HepG2 (cell line): ENCODE data around the gene C22orf15. TPM values are rescaled to one million over a fixed set of nuclear protein-coding genes. Genes with fewer than 3 reads are reported as not detected.
A peak's percentile ranks its signal among the peaks of the same experiment; 100 is the strongest.

Experiments used
- ATAC-seq: fragments of 200-7000 bp; cut with Tn5 transposase; 3 replicates; pipeline ENCODE4 v1.9.1; 2020; ENCODE audit warnings: mild to moderate bottlenecking, moderate library complexity
- BruUV-seq: library from RNA; stranded (reverse); fragments of 400-500 nt; replicated peaks from 2 replicates; lab custom pipeline; 2021; lab: Mats Ljungman, UMichigan
- CTCF ChIA-PET: fragments of 300-600 bp; formaldehyde crosslinking; extraction: SDS; loops from one replicate; lab custom pipeline; 2021; ENCODE audit warnings: low total read pairs, inconsistent platforms, low intra/inter-chr PET ratio; lab: Yijun Ruan, JAX
- POLR2A ChIA-PET: fragments of 350-600 bp; sonication (Branson Sonifier 250); formaldehyde crosslinking; loops from one replicate; lab custom pipeline; 2020; ENCODE audit warnings: antibody characterized with exemption, inconsistent platforms; lab: Yijun Ruan, JAX
- DNase-seq: peaks from one replicate; pipeline ENCODE4 v3.0.0-alpha.2; 2015; ENCODE audit warnings: low spot score
- FAIRE-seq: peaks from 3 replicates; lab custom pipeline; 2011; peaks lifted over from hg19 to GRCh38; lab: Jason Lieb, UNC
- H2AFZ ChIP-seq: one replicate; pipeline ENCODE4 v1.6.1; 2011; ENCODE audit warnings: low read length, inconsistent platforms
- H3K27ac ChIP-seq: fragments of 300-600 bp; 3 replicates; pipeline ENCODE4 v1.8.0; 2011; ENCODE audit warnings: mixed run types, mild to moderate bottlenecking, mixed read lengths, low read length, inconsistent platforms; ENCODE audit not compliant: insufficient read depth; ENCODE audit errors: extremely low read length
- H3K27me3 ChIP-seq, 2 experiments: fragments of 200-600 bp in 1 of 2; 2 replicates in 1 of 2; 3 replicates in 1 of 2; pipeline versions ENCODE4 v1.6.0 to v1.8.0; 2011; ENCODE audit warnings: low read length in 2 of 2, mild to moderate bottlenecking in 2 of 2, moderate library complexity in 2 of 2, inconsistent platforms in 1 of 2; ENCODE audit not compliant: insufficient read depth in 2 of 2, control insufficient read depth in 1 of 2
- H3K36me3 ChIP-seq, 2 experiments: fragments of 200-600 bp in 1 of 2; replicated peaks in 1 of 2; 2 replicates in 1 of 2; 3 replicates in 1 of 2; pipeline versions ENCODE4 v1.5.1 to v1.8.0; 2011; ENCODE audit warnings: low read length in 2 of 2, inconsistent platforms in 1 of 2; ENCODE audit not compliant: insufficient read depth in 2 of 2, control insufficient read depth in 1 of 2
- H3K4me1 ChIP-seq: 2 replicates; pipeline ENCODE4 v1.5.1; 2012; ENCODE audit warnings: low read length, inconsistent platforms; ENCODE audit not compliant: insufficient read depth
- H3K4me2 ChIP-seq: 2 replicates; pipeline ENCODE4 v1.6.0; 2011; ENCODE audit warnings: low read depth, low read length, inconsistent platforms
- H3K4me3 ChIP-seq, 3 experiments: fragments of 200-600 bp in 1 of 3; sonication (generic), shearing (Covaris generic) in 1 of 3; replicated peaks in 1 of 3; 2 replicates each; pipeline ENCODE4 v1.5.1; 2011 to 2016; ENCODE audit warnings: low read length in 3 of 3, inconsistent platforms in 2 of 3, low read depth in 2 of 3, mild to moderate bottlenecking in 2 of 3, control low read depth in 1 of 3, mixed read lengths in 1 of 3; ENCODE audit not compliant: insufficient read depth in 1 of 3
- H3K79me2 ChIP-seq: one replicate; pipeline ENCODE4 v1.6.1; 2011; ENCODE audit warnings: low read length, inconsistent platforms; ENCODE audit not compliant: insufficient read depth
- H3K9ac ChIP-seq: 2 replicates; pipeline ENCODE4 v1.6.0; 2011; ENCODE audit warnings: mild to moderate bottlenecking, low read depth, low read length, inconsistent platforms; ENCODE audit not compliant: insufficient read depth
- H3K9me3 ChIP-seq: 2 replicates; pipeline ENCODE4 v1.5.1; 2012; ENCODE audit warnings: mild to moderate bottlenecking, low read length
- H4K20me1 ChIP-seq: 2 replicates; pipeline ENCODE4 v1.6.0; 2011; ENCODE audit warnings: inconsistent platforms, mild to moderate bottlenecking, low read length, moderate library complexity; ENCODE audit not compliant: insufficient read depth
- CHD4 ChIP-seq: fragments of 200-600 bp; sonication (generic); IDR thresholded peaks from 2 replicates; pipeline ENCODE4 v1.7.0; 2017; ENCODE audit warnings: mild to moderate bottlenecking, low read length, borderline replicate concordance
- JDP2 ChIP-seq: sonication (generic); formaldehyde crosslinking; IDR thresholded peaks from 2 replicates; pipeline ENCODE4 v1.8.1; 2022; ENCODE audit warnings: missing genetic modification reagents, borderline replicate concordance
- MED1 ChIP-seq: sonication (generic); formaldehyde crosslinking; IDR thresholded peaks from 2 replicates; pipeline ENCODE4 v1.4.0; 2020; ENCODE audit warnings: missing genetic modification reagents
- MYC ChIP-seq: sonication (generic); formaldehyde crosslinking; IDR thresholded peaks from 2 replicates; pipeline ENCODE4 v1.9.0; 2021; ENCODE audit warnings: missing genetic modification reagents, borderline replicate concordance
- NFKBIZ ChIP-seq: IDR thresholded peaks from 2 replicates; pipeline ENCODE4 v1.6.1; 2018; ENCODE audit warnings: missing genetic modification reagents, missing compliant biosample characterization
- NKX3-1 ChIP-seq: sonication (generic); formaldehyde crosslinking; IDR thresholded peaks from 2 replicates; pipeline ENCODE4 v1.5.0; 2020; ENCODE audit warnings: missing genetic modification reagents
- SMAD3 ChIP-seq: sonication (generic); formaldehyde crosslinking; IDR thresholded peaks from 2 replicates; pipeline ENCODE4 v1.4.0; 2020; ENCODE audit warnings: missing genetic modification reagents
- ZFP90 ChIP-seq: sonication (generic); formaldehyde crosslinking; IDR thresholded peaks from 2 replicates; pipeline ENCODE4 v1.8.0; 2022; ENCODE audit warnings: missing genetic modification reagents, mild to moderate bottlenecking, inconsistent platforms, borderline replicate concordance
- ZNF143 ChIP-seq: sonication (generic); formaldehyde crosslinking; IDR thresholded peaks from 2 replicates; pipeline ENCODE4 v1.4.0; 2020; ENCODE audit warnings: missing genetic modification reagents
- ZNF256 ChIP-seq: sonication (generic); formaldehyde crosslinking; conservative IDR thresholded peaks from 2 replicates; pipeline ENCODE4 v1.4.0; 2020; ENCODE audit warnings: missing genetic modification reagents
- ZNF331 ChIP-seq: sonication (generic); formaldehyde crosslinking; IDR thresholded peaks from 2 replicates; pipeline ENCODE4 v1.4.0; 2020; ENCODE audit warnings: missing genetic modification reagents
- ZNF337 ChIP-seq: sonication (generic); formaldehyde crosslinking; IDR thresholded peaks from 2 replicates; pipeline ENCODE4 v1.5.1; 2020; ENCODE audit warnings: missing genetic modification reagents, low read depth, mild to moderate bottlenecking, borderline replicate concordance
- ZNF343 ChIP-seq: sonication (generic); formaldehyde crosslinking; IDR thresholded peaks from 2 replicates; pipeline ENCODE4 v1.4.0; 2020; ENCODE audit warnings: mild to moderate bottlenecking, missing genetic modification reagents
- ZNF484 ChIP-seq: sonication (generic); formaldehyde crosslinking; IDR thresholded peaks from 2 replicates; pipeline ENCODE4 v1.5.1; 2020; ENCODE audit warnings: mild to moderate bottlenecking, low read depth, missing genetic modification reagents, borderline replicate concordance
- ZNF782 ChIP-seq: sonication (generic); formaldehyde crosslinking; IDR thresholded peaks from 2 replicates; pipeline ENCODE4 v1.4.0; 2020; ENCODE audit warnings: missing genetic modification reagents, mild to moderate bottlenecking, borderline replicate concordance
- ZNF792 ChIP-seq: IDR thresholded peaks from 2 replicates; pipeline ENCODE4 v1.6.1; 2016
- whole genome bisulfite sequencing: methylation state at CpG from one replicate; pipeline ENCODE4 v1.1.6; 2017; ENCODE audit warnings: low lambda C conversion rate; 5-methylcytosine and 5-hydroxymethylcytosine counted together
- in situ Hi-C: cut with HindIII; loops from 2 replicates; pipeline ENCODE4 v1.10.0; 2017; ENCODE audit warnings: low pct_unique_long_range_greater_than_20kb; ENCODE audit not compliant: extremely low pct_ligation_motif_present
- intact Hi-C: fragments of 100-400 bp; cut with micrococcal nuclease; formaldehyde crosslinking; loops from one replicate; pipeline ENCODE4 v1.10.0; 2022; ENCODE audit not compliant: unreplicated experiment
- polyA plus RNA-seq, 8 experiments: library from polyadenylated mRNA; depleted of rRNA in 3 of 8; stranded (reverse) in 7 of 8; unstranded in 1 of 8; fragments of >200 nt; fragmentation: Illumina TruSeq in 4 of 8; extraction: Trizol in 4 of 8; gene quantifications; 2 replicates each; pipeline versions ENCODE4 v1.2.1 to v1.2.3, GENCODE V29; 2011 to 2016; ENCODE audit warnings: low read depth in 4 of 8, missing spikeins in 1 of 8, mixed read lengths in 1 of 8; ENCODE audit not compliant: insufficient read depth in 1 of 8
- total RNA-seq, 5 experiments: library from RNA; depleted of rRNA; stranded (reverse); fragments of >200 nt; fragmentation: Illumina TruSeq; extraction: Trizol; gene quantifications; 2 replicates each; pipeline ENCODE4 v1.2.3, GENCODE V29; 2016; ENCODE audit warnings: low read depth in 1 of 5
- TF ChIP-seq, protein P1 (sequence below): sonication (generic); IDR thresholded peaks from 2 replicates; pipeline ENCODE4 v1.6.1; 2016; ENCODE audit warnings: low read depth, borderline replicate concordance
- TF ChIP-seq, protein P2 (sequence below): sonication (generic); formaldehyde crosslinking; IDR thresholded peaks from 2 replicates; pipeline ENCODE4 v1.4.0; 2020; ENCODE audit warnings: missing genetic modification reagents

C22orf15 gene
- total and polyA plus RNA-seq, 2 of the 13 experiments (the other 11 are each of a cell fraction or from before 2014, with no cell fraction given), result not detected

DNA sequence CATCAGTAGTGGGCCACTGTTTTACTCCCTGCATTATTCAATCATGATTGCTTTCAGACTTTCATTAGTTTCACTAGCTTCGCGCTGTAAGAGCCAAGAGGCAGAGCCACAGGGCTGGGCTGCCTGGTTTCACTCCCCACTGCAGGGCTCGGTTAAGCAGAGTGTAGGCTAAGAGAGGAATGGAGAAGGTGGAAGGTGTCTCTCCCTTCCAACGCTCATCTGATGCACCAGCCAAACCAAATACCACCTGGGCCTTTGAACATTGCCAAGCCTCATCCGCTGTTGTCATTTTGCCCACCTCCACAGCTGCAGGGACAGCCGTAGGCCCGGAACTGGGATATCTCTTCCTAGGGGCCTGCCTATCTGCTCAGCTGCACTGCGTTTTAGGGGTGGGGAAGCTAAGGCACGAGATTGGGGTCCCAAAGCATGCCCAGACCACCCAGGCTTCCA is 23.5 kb downstream of the C22orf15 start:
- H3K27ac ChIP-seq, result peak overlapping the region; percentile 99
- H3K79me2 ChIP-seq, result peaks cover 37% of the 10 kb centered on the region
- peaks cover 78% of the 10 kb centered on the region for H3K4me1 ChIP-seq
- BruUV-seq, result TSS peak; percentile 93
- H3K27me3 ChIP-seq, result no peaks in the 10 kb centered on the region
- FAIRE-seq (no peak), ATAC-seq (peak; percentile 15), DNase-seq (no peak)
- H3K4me2 ChIP-seq, result peak overlapping the region; percentile 99
- peak overlapping the region; percentile 58 for H2AFZ ChIP-seq
- ChIA-PET CTCF (no interaction called here), POLR2A (interaction anchor here (0.6 to 7.1 kb wide), 5 partner anchors 11 to 71 kb away, joined by 3 to 201 read pairs (median 5); partner anchors contain the start of genes CHCHD10, MMP11 and SLC2A11)
- peaks cover 0 to under 1% of the 10 kb centered on the region in 2 experiments; a peak in 2 of 5 replicates for H3K36me3 ChIP-seq
- H3K9ac ChIP-seq, result peak overlapping the region; percentile 99
- peaks cover 23% of the 10 kb centered on the region for H4K20me1 ChIP-seq
- intact Hi-C loops, result loop anchor here (5.0 kb wide), 1 partner anchor 71 kb away; the partner anchor contains the start of gene SLC2A11
- H3K4me3 ChIP-seq, result peak overlapping the region; percentile 84 to 92 (median 90)
- in situ Hi-C loops, result no loop called here
- WGBS, result 42% methylated on average over 4 of the region's 9 CpGs
- no peaks in the 10 kb centered on the region for H3K9me3 ChIP-seq
- TF ChIP-seq ZNF484 (CRISPR knock-in tag) (no peak), CHD4 (no peak), SMAD3 (CRISPR knock-in tag) (0 out of 2 replicates have a peak, but pooled peaks have one; percentile 13), ZNF143 (CRISPR knock-in tag) (no peak), ZNF343 (CRISPR knock-in tag) (no peak), ZNF782 (CRISPR knock-in tag) (0 out of 2 replicates have a peak, but pooled peaks have one; percentile 16), MED1 (CRISPR knock-in tag) (no peak), ZNF337 (CRISPR knock-in tag) (0 out of 2 replicates have a peak, but pooled peaks have one; percentile 14), MYC (0 out of 2 replicates have a peak, but pooled peaks have one; percentile 9), ZNF792 (CRISPR knock-in tag) (no peak), NKX3-1 (no peak), ZNF256 (CRISPR knock-in tag) (0 out of 2 replicates have a peak, but pooled peaks have one; percentile 16), ZFP90 (CRISPR knock-in tag) (0 out of 2 replicates have a peak, but pooled peaks have one; percentile 44), ZNF331 (CRISPR knock-in tag) (no peak), NFKBIZ (CRISPR knock-in tag) (no peak), JDP2 (CRISPR knock-in tag) (no peak)
- TF ChIP-seq, protein P1, sequence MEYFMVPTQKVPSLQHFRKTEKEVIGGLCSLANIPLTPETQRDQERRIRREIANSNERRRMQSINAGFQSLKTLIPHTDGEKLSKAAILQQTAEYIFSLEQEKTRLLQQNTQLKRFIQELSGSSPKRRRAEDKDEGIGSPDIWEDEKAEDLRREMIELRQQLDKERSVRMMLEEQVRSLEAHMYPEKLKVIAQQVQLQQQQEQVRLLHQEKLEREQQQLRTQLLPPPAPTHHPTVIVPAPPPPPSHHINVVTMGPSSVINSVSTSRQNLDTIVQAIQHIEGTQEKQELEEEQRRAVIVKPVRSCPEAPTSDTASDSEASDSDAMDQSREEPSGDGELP, result no peak; the same call in 1 of the 2 replicates
- TF ChIP-seq, protein P2, sequence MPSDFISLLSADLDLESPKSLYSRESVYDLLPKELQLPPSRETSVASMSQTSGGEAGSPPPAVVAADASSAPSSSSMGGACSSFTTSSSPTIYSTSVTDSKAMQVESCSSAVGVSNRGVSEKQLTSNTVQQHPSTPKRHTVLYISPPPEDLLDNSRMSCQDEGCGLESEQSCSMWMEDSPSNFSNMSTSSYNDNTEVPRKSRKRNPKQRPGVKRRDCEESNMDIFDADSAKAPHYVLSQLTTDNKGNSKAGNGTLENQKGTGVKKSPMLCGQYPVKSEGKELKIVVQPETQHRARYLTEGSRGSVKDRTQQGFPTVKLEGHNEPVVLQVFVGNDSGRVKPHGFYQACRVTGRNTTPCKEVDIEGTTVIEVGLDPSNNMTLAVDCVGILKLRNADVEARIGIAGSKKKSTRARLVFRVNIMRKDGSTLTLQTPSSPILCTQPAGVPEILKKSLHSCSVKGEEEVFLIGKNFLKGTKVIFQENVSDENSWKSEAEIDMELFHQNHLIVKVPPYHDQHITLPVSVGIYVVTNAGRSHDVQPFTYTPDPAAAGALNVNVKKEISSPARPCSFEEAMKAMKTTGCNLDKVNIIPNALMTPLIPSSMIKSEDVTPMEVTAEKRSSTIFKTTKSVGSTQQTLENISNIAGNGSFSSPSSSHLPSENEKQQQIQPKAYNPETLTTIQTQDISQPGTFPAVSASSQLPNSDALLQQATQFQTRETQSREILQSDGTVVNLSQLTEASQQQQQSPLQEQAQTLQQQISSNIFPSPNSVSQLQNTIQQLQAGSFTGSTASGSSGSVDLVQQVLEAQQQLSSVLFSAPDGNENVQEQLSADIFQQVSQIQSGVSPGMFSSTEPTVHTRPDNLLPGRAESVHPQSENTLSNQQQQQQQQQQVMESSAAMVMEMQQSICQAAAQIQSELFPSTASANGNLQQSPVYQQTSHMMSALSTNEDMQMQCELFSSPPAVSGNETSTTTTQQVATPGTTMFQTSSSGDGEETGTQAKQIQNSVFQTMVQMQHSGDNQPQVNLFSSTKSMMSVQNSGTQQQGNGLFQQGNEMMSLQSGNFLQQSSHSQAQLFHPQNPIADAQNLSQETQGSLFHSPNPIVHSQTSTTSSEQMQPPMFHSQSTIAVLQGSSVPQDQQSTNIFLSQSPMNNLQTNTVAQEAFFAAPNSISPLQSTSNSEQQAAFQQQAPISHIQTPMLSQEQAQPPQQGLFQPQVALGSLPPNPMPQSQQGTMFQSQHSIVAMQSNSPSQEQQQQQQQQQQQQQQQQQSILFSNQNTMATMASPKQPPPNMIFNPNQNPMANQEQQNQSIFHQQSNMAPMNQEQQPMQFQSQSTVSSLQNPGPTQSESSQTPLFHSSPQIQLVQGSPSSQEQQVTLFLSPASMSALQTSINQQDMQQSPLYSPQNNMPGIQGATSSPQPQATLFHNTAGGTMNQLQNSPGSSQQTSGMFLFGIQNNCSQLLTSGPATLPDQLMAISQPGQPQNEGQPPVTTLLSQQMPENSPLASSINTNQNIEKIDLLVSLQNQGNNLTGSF (CRISPR knock-in tag), result no peak
